HG03575 (cell line): ENCODE results near the gene PTCH2.
"Not testable (repeated sequence)": the region's sequence is repeated elsewhere in the genome, so short reads cannot be mapped to it uniquely, and the experiment has no call there.

Experiments
- ATAC-seq: cut with Tn5 transposase; IDR thresholded peaks from one replicate; pipeline ENCODE4 v1.9.1; 2021; ENCODE audit not compliant: unreplicated experiment, insufficient number of reproducible peaks, low FRiP score; ENCODE audit errors: extremely low read depth

Gene PTCH2

DNA sequence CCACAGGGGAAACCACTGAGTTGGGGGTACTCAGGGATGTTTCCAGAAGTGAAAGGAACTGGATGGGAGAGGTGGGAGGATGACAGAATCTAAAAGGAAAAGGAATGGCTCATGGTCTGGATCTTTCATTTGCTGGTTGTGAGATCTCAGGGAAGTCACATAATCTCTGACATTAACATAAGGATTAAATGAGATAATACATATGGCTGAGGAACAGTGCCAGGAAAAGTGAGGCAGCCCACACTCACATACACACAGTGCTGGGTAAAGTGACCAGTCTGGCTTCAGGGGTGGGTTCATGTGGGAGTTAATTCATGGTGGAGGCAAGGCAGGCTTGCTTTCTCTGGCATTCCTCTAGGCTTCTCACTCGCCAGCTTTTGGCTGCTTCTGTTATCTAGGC is 3.9 kb upstream of the PTCH2 start:
- ATAC-seq: no peak

GRCh38 chr1:44842486-44842861 is 579 bp downstream of the PTCH2 start:
- no peak for ATAC-seq

- ATAC-seq: no peak
These were observed 3.5 kb downstream of the PTCH2 start for GRCh38 chr1:44839576-44839975.

DNA sequence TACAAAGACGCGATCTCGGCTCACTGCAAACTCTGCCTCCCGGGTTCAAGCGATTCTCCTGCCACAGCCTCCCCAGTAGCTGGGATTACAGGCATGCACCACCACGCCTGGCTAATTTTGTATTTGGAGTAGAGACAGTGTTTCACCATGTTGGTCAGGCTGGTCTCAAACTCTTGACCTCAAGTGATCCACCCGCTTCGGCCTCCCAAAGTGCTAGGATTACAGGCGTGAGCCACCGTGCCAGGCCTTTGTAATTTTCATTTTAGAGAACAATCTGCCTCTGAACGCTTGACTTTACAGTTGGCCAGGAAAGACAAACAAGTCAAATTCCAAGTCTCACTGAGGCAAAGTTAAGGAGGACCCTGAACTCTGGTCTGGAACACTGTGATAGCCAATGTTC is 4.8 kb downstream of the PTCH2 start:
- ATAC-seq: not testable (repeated sequence)

DNA sequence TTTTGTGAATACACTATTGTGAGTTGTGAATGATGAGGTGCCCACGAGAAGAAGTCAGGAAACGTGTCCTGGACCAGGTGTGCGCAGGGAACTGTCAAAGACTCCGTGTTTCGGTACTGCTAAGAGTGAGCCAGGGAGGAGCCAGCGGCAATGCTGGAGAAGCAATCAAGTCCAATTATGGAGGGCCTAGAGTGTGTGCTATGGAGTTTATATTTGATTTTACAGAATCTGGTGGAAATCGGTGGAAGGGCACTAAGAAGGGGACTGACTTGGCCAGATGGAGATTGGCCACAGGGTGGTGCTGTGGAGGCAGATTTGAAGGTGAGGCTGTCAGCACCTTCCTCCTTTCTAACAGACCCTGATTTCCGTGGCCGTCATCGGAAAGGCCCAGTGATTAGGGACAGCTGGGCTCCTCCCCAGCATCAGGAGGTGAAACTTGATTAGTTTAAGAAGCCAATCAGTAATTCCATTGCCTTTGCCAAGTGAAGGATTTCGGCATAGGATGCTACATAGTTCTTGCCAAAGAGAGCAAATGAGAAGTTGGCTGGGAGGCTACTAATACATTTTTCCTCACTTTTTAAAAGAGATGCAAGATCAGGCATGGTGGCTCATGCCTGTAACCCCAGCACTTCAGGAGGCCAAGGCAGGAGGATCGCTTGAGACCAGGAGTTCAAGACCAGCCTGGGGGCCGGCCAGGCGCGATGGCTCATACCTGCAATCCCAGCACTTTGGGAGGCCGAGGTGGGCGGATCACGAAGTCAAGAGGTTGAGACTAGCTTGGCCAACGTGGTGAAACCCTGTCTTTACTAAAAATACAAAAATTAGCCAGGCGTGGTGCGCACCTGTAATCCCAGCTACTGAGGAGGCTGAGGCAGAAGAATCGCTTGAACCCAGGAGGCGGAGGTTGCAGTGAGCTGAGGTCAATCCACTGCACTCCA is 7.0 kb downstream of the PTCH2 start:
- no peak for ATAC-seq

GRCh38 chr1:44834328-44834727 is 8.7 kb downstream of the PTCH2 start:
- ATAC-seq: no peak

DNA sequence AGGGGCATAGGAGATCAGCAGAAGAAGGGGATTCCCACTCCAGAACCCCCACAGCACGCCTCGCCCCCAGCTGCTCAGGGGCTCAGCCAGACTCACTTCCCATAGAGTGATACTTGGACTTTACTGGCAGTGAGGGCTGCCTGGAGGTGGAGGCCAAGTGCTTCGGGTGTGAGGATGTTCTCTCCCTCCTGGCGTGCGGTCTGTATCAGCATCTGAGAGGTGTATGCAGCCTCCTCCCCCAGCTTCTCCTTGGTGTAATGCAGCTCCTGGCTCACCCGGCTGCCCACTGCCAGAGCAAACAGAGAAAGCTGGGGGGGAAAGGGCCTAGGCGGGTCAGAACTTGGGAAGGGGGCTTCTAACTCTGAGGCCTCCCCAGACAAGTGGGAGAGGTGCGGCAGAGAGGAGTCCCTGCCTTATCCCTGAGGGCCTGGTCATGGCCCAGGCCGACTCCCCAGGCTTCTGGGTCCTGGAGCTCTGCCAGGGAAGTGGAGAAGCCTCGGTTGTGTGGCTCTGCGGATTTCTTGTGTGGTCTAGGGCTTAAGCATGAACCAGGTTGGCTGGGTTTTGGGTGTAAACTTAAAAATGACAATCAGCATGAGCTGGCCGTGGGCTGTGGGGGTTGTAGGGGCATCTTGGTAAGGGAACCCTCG is 10.9 kb downstream of the PTCH2 start:
- ATAC-seq: no peak

- no peak for ATAC-seq
These were observed 11.5 kb downstream of the PTCH2 start for GRCh38 chr1:44831516-44831915.

DNA sequence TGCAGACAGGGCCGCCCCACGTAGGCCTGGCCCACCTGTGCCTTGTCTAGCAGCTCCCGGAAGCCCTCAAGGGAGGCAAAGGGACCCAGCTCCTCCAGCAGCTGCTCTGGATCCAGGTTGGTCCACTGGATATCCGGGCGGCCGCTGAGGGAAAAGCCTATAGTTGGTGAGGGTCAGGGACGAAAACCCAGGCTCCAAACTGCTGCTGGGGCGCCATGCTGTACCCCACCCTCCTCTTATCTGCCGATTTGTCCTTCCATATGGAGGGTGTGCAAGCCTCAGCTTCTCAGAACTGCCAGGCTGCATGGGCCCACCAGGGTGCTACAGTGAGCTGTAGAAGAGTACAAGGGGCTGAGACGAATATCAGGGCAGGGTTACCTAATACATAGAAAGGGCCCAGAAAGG is 12.2 kb downstream of the PTCH2 start:
- no peak for ATAC-seq

- no peak for ATAC-seq
These were observed 13.3 kb downstream of the PTCH2 start for GRCh38 chr1:44829506-44830384.

DNA sequence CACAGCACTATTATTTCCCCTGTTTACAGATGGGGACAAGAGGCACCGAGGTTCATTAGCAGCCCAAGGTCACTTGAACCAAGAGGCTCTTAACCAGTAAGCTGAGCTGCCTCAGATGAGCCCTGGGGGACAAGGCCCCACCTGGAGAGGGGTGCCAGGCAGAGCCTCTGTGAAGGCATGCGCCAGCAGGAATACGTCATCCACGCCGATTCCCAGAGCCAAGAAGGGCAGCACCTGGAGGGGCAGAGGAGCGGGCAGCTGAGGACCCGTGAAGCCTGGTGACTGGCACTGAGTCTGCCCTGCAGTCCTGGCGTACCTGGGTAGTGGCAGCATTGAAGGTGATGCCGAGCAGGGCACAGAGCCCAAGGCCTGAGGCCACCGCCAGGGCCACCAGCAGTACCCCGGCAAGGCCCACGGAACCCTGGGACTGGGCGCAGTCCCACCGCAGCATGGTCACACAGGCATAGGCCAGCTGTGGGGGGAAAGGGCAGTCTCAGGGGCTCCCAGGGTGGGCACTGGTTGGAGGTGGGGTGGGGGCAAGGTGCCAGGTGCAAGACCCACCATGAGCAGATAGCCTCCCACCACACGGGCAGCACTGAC is 14.1 kb downstream of the PTCH2 start:
- ATAC-seq: no peak

GRCh38 chr1:44828003-44828651 is 14.9 kb downstream of the PTCH2 start:
- no peak for ATAC-seq

DNA sequence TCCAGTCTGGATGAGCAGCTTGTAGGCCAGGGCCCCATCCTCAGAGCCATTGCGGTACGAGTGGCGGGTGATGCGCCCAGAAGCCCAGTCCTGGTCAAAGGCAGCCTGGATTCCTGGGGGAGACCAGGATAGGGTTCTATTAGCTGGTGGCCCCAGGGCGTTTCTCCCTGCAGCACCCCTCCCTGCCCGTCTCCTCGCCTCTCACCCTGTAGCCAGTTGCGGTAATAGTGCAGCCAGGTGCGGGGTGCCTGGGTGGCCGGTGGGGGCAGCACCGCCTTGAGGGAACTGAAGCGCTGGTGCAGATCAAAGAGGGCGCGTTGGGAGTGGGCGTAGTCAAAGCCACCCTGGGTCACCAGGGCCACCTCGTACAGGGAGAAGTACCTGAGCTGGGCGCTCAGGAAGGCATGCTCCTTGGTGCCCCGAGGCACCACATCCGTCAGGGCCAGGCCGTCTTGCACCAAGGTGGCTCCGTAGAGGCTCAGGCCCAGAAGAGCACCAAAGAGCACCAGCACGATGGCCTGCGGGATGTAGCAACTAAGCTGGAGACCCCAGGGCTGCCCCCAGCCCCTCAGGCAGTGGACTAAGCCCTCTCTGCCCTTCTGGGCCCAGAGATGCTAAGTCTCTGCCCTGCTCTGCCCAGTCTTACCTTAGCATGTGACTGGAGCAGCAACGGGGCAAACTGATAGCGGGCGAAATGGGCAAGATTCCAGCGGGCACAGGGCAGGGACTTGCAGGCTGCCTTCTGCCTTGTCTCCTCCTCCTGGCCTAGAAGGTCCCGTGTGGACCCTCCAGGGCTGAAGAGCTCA is 15.7 kb downstream of the PTCH2 start:
- ATAC-seq: no peak

DNA sequence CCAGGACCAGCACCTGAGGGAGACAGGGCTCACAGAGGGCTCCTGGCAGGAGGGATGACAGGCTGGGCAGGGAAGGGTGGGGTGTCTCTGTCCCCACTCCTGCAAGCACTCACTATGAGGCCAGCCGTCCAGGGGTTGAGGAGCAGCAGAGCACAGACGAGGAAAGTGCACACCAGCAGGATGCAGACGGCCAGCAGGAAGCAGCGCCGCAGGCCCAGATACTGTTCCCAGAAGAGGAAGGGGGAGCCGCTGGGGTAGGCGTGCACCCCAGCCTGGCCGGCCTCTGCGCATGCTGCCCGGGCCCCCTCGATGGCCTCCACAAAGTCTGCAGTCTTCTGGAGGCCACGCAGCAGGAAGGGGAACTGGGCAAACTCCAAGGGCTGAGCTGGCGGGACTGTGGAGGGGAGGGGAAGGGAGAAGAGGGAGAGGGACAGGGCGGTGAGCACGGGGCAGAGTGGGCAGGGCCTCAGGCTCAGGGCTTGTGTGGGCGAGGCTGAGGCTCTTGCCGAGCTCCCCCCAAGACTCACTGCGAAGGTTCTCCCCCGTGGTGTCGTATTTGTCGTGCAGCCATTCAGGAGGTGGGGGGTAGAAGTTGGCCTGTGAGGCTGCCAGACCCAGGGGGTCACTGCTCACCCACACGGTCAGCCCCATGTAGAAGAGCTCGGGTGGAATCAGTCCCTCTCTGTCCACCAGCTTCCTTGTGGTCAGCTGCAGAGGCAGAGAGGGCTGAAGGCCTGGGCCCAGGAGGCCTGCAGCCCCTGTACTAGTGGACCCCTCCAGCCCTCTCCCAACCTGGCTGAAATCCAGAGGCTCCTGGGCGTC is 16.5 kb downstream of the PTCH2 start:
- no peak for ATAC-seq

DNA sequence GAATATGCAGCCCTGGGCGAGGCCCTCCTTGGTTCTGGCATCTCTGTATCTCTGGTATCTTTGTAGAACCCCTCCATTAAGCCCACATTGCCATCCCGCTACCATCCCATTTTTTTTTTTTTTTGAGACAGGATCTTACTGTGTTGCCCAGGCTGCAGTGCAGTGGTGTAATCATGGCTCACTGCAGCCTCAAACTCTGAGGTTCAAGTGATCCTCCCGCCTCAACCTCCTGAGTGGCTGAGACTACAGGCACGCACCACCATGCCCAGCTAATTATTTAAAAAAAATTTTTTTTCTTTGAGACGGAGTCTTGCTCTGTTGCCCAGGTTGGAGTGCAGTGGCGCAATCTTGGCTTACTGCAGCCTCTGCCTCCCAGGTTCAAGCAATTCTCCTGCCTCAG is 18.7 kb downstream of the PTCH2 start:
- not testable (repeated sequence) for ATAC-seq

DNA sequence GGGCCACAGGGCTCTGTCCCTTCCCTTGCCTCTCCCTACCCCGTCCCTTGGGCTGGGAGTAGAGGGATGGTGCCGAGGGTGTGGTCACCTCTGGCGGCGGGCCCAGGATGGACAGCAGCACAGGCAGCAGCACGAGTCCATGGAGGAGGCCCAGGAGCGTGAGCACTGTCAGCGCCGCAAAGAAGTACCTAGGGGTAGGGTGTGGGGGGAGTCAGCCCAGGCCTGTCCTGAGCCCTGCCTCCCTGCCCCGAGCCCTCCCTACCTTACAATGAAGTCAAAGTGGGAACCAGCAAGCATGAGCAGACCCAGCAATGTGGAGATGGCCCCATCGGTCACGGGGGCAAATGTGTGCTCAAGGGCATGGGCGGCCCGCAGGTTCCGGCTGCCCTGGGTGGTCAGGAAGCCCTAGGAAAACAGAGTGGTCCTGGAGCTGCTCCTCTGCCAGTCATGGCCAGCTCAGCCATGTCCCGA is 20.0 kb downstream of the PTCH2 start:
- ATAC-seq: no peak

- no peak for ATAC-seq
These were observed 20.8 kb downstream of the PTCH2 start for GRCh38 chr1:44822131-44822701.
